ENCODE measurements around the gene NPEPPS. TPM values are rescaled to one million over a fixed set of nuclear protein-coding genes. Genes with fewer than 3 reads are reported as not detected.

The NPEPPS gene
- total and polyA plus RNA-seq, 2 of the 8 experiments (the other 6 are each of a cell fraction or from before 2014, with no cell fraction given): 53.6 to 118 TPM

DNA sequence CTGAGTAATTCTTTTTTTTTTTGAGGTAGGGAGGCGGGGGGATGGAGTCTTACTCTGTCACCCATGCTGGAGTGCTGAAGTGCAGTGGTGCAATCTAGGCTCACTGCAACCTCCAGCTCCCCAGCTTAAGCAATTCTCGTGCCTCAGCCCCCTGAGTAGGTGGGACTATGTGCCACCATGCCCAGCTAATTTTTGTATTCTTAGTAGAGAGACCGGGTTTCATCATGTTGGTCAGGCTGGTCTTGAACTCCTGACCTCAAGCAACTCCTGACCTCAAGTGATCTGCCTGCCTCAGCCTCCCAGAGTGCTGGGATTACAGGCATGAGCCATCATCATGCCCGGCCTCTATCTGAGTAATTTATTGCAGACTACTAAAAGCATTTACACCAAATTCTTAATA is 138.2 kb downstream of the NPEPPS start:
- H3K18ac ChIP-seq (ENCODE audit: extremely low read depth, low read length): no peak overlapping the region
- DNase-seq (ENCODE audit: low read depth in 1 of 2, low spot score in 2 of 2): no peak
- H4K20me1 ChIP-seq (replicated peaks in 1 of 2; ENCODE audit: control insufficient read depth in 1 of 2, insufficient read depth in 2 of 2, low read length in 2 of 2): peaks cover 6 to 18% of the 10 kb centered on the region in 2 experiments
- CTCF ChIA-PET (ENCODE audit: partially characterized antibody): interaction anchor here (0.6 to 0.7 kb wide), 2 partner anchors 14 to 54 kb away, joined by 3 read pairs; no protein-coding TSS in a partner anchor
- no peak overlapping the region for H3K4ac ChIP-seq (replicated peaks; ENCODE audit: insufficient read length, low read depth, low read length)
- TF ChIP-seq, protein P1, sequence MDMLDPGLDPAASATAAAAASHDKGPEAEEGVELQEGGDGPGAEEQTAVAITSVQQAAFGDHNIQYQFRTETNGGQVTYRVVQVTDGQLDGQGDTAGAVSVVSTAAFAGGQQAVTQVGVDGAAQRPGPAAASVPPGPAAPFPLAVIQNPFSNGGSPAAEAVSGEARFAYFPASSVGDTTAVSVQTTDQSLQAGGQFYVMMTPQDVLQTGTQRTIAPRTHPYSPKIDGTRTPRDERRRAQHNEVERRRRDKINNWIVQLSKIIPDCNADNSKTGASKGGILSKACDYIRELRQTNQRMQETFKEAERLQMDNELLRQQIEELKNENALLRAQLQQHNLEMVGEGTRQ (IDR thresholded peaks at IDR 0.05; ENCODE audit: low read length): no peak
- TF ChIP-seq SIRT6 (IDR thresholded peaks at IDR 0.05; ENCODE audit: low read length) (no peak), EZH2 (IDR thresholded peaks at IDR 0.05; ENCODE audit: low read depth, low read length, severe bottlenecking) (no peak), TCF12 (IDR thresholded peaks at IDR 0.05; ENCODE audit: low read depth, low read length) (no peak), CTBP2 (IDR thresholded peaks at IDR 0.05; ENCODE audit: borderline replicate concordance, insufficient read depth, insufficient read length, low read length) (no peak), SUZ12 (IDR thresholded peaks at IDR 0.05; ENCODE audit: low read length) (no peak), POLR2AphosphoS5 (IDR thresholded peaks at IDR 0.05; ENCODE audit: low read depth, low read length) (no peak), MAFK (IDR thresholded peaks at IDR 0.05; ENCODE audit: low read depth, low read length) (no peak)
- TF ChIP-seq, protein P2, sequence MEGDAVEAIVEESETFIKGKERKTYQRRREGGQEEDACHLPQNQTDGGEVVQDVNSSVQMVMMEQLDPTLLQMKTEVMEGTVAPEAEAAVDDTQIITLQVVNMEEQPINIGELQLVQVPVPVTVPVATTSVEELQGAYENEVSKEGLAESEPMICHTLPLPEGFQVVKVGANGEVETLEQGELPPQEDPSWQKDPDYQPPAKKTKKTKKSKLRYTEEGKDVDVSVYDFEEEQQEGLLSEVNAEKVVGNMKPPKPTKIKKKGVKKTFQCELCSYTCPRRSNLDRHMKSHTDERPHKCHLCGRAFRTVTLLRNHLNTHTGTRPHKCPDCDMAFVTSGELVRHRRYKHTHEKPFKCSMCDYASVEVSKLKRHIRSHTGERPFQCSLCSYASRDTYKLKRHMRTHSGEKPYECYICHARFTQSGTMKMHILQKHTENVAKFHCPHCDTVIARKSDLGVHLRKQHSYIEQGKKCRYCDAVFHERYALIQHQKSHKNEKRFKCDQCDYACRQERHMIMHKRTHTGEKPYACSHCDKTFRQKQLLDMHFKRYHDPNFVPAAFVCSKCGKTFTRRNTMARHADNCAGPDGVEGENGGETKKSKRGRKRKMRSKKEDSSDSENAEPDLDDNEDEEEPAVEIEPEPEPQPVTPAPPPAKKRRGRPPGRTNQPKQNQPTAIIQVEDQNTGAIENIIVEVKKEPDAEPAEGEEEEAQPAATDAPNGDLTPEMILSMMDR (IDR thresholded peaks at IDR 0.05; ENCODE audit: control extremely low read depth in 1 of 3, insufficient read depth in 1 of 3, low read depth in 1 of 3, low read length in 3 of 3): no peak
- no peak overlapping the region for H3K9ac ChIP-seq (replicated peaks in 1 of 4; ENCODE audit: extremely low read depth in 1 of 4, low read depth in 3 of 4, low read length in 3 of 4)
- POLR2A ChIA-PET (ENCODE audit: partially characterized antibody): interaction anchor here (41.8 to 46.3 kb wide), 2 partner anchors 3 to 13 kb away, joined by 1575 read pairs; partner anchors contain the start of genes KPNB1 and TBKBP1
- H3K27ac ChIP-seq (ENCODE audit: low read depth, low read length): no peak overlapping the region
- H3K23me2 ChIP-seq (ENCODE audit: low read depth, low read length): no peaks in the 10 kb centered on the region
- H3K79me1 ChIP-seq (ENCODE audit: low read depth, low read length): no peaks in the 10 kb centered on the region
- no peak overlapping the region for H3K23ac ChIP-seq (ENCODE audit: insufficient read length)
- H2BK12ac ChIP-seq (ENCODE audit: low read depth, low read length): no peak overlapping the region
- no peak for FAIRE-seq
- H4K91ac ChIP-seq (replicated peaks; ENCODE audit: insufficient read length, low read length): no peak overlapping the region
- H2BK5ac ChIP-seq (ENCODE audit: low read depth, low read length): no peak overlapping the region
- no peak overlapping the region for H3K14ac ChIP-seq (ENCODE audit: insufficient read length)
- H2BK15ac ChIP-seq (ENCODE audit: low read length): no peak overlapping the region
- peaks cover 0 to 25% of the 10 kb centered on the region in 2 experiments; a peak in 2 of 4 replicates for H3K79me2 ChIP-seq (ENCODE audit: control insufficient read depth in 1 of 2, insufficient read depth in 2 of 2, low read length in 2 of 2)
- no peak overlapping the region for H2AK5ac ChIP-seq (ENCODE audit: low read depth, low read length)
- H2BK120ac ChIP-seq (replicated peaks; ENCODE audit: low read depth, low read length): no peak overlapping the region
- no peak overlapping the region for H3K4me3 ChIP-seq (ENCODE audit: extremely low read depth in 1 of 4, insufficient read depth in 2 of 4, low read depth in 3 of 4, low read length in 4 of 4)
- no peak overlapping the region for H4K5ac ChIP-seq (ENCODE audit: insufficient read length, low read depth, low read length)
- peaks cover 65 to 96% (median 89%) of the 10 kb centered on the region in 4 experiments for H3K36me3 ChIP-seq (ENCODE audit: control insufficient read depth in 2 of 4, insufficient read depth in 4 of 4, low read length in 3 of 4)
- no peaks in the 10 kb centered on the region for H3K9me3 ChIP-seq (ENCODE audit: insufficient read depth in 2 of 2, low read depth in 1 of 2, low read length in 1 of 2)
- H3K27me3 ChIP-seq (replicated peaks in 1 of 4; ENCODE audit: control insufficient read depth in 3 of 4, extremely low read depth in 1 of 4, insufficient read depth in 3 of 4, low read length in 3 of 4): no peaks in the 10 kb centered on the region
- H2AFZ ChIP-seq (ENCODE audit: low read length): no peak overlapping the region
- WGBS, 2 experiments (ENCODE audit: extremely low coverage in 1 of 2, insufficient coverage in 1 of 2, insufficient read length in 1 of 2, insufficient replicate concordance in 2 of 2, low coverage in 1 of 2, low lambda C conversion rate in 2 of 2, missing lambda C conversion rate in 1 of 2): 95% methylated on average over 4 of the region's 4 CpGs; no CpG with 5 or more reads in 1 of the 2 experiments
- no peak overlapping the region for H3K56ac ChIP-seq (replicated peaks; ENCODE audit: insufficient read length, low read depth, low read length)
- H2BK20ac ChIP-seq (ENCODE audit: low read length): no peak overlapping the region
- no peak overlapping the region for H3K4me2 ChIP-seq (ENCODE audit: insufficient read depth in 1 of 2, low read depth in 2 of 2, low read length in 2 of 2)
- H4K8ac ChIP-seq (ENCODE audit: extremely low read depth, insufficient read depth, low read length): peak overlapping the region; percentile 42
- H3K4me1 ChIP-seq (replicated peaks in 1 of 4; ENCODE audit: control insufficient read depth in 3 of 4, insufficient read depth in 4 of 4, low read length in 3 of 4): peaks cover 0 to 10% (median 7%) of the 10 kb centered on the region in 4 experiments; a peak in 3 of 7 replicates

Data from H1 (cell line).